H1 (cell line): ENCODE measurements around the gene SIGLEC6. TPM values are rescaled to one million over a fixed set of nuclear protein-coding genes. Genes with fewer than 3 reads are reported as not detected.

ENCODE experiments used
- HDAC2 ChIP-seq, 2 experiments: fragments of 300-600 bp in 1 of 2; sonication (generic) in 1 of 2; IDR thresholded peaks; 2 replicates each; pipeline ENCODE4 v1.6.1; 2011 to 2012; ENCODE audit warnings: low read depth in 2 of 2, low read length in 2 of 2, mild to moderate bottlenecking in 2 of 2, moderate library complexity in 2 of 2, borderline replicate concordance in 1 of 2, inconsistent platforms in 1 of 2
- KDM5A ChIP-seq: fragments of 200-600 bp; IDR thresholded peaks from 2 replicates; pipeline ENCODE4 v1.7.1; 2012; ENCODE audit warnings: mild to moderate bottlenecking, low read length, inconsistent platforms, mixed read lengths
- SRF ChIP-seq: IDR thresholded peaks from 2 replicates; pipeline ENCODE4 v1.6.1; 2011; ENCODE audit warnings: mild to moderate bottlenecking, low read depth, low read length, moderate library complexity
- SUZ12 ChIP-seq: fragments of 200-600 bp; sonication (generic); IDR thresholded peaks from 2 replicates; pipeline ENCODE4 v1.6.1; 2012; ENCODE audit warnings: mild to moderate bottlenecking, inconsistent platforms, low read length, moderate library complexity, mixed read lengths
- USF2 ChIP-seq: IDR thresholded peaks from 2 replicates; pipeline ENCODE4 v1.6.1; 2011; ENCODE audit warnings: low read length, improper control_type of control experiment
- polyA plus RNA-seq, 7 experiments: library from polyadenylated mRNA; depleted of rRNA in 3 of 7; stranded (reverse) in 5 of 7; unstranded in 2 of 7; fragments of >200 nt in 5 of 7; fragments of 200-250 nt in 2 of 7; gene quantifications; 1 replicate in 5 of 7; 2 replicates in 1 of 7; 4 replicates in 1 of 7; pipeline versions ENCODE4 v1.2.1 to v1.2.3, GENCODE V29; 2011 to 2013; ENCODE audit warnings: missing spikeins in 2 of 7, mixed read lengths in 2 of 7
- total RNA-seq: library from RNA; stranded (reverse); fragmentation: NEBNext Ultra II Directional; extraction: Animal tissue kit (Norgen Biotek cat#: 25700); gene quantifications from 2 replicates; pipeline ENCODE4 v1.2.1, GENCODE V29; 2021

The SIGLEC6 gene
- total and polyA plus RNA-seq, 2 of the 8 experiments (the other 6 are each of a cell fraction or from before 2014, with no cell fraction given), result 0.05 TPM; not detected in 1

DNA sequence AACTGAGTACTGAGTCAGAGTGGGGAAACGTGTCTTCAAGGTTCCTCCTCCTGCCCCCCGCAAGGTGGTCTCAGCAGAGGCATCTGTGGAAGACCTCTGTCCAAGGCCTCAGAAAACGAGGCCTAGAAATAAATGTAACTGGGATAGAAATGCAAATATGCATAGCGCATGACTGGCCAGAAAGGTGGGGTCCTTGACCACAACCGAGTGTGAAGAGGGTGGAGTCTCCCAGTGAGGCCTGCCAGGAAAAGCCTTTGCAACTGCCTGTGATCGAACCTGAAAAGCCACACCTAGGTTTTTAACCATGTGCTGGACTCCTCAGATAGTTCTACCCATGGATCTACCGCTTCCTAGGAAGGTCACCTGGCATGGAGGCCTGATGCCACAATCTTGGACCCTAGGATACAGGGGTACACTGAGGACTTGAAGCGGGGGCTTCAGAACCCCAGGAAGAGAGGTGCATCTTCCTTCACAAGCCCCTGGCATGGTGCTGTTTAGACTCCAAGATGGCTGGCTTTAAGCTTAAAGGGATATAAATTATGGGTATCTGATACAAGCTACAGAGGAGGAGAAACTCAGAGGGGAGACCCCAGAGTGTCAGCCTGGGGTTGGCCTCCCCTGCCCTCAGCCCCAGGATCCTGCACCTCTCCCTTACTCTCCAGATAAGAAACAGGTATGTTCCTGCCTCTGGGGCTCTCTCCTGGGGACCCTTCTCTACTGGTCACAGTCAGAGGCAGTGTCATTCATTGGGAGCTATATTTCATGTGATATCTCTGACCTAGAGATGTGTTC lies 18.3 kb upstream of the SIGLEC6 start (continued):
- TF ChIP-seq USF2, result no peak
- TF ChIP-seq SRF, result no peak
- TF ChIP-seq SUZ12, result no peak
- TF ChIP-seq HDAC2 (IDR thresholded peaks at IDR 0.05; ENCODE audit: borderline replicate concordance in 1 of 2, low read depth in 2 of 2, low read length in 2 of 2), result no peak
- no peak for TF ChIP-seq KDM5A
